Gastroesophageal sphincter (tissue), 3 donors: ENCODE results near the gene PLA2G2A.

Experiments
- POLR2A ChIP-seq, 2 donors: fragments of 450-650 bp; IDR thresholded peaks; one replicate each; pipeline ENCODE4 v1.6.1; 2017; ENCODE audit warnings: antibody characterized with exemption in 2 of 2, mild to moderate bottlenecking in 2 of 2, moderate library complexity in 1 of 2
- POLR2AphosphoS5 ChIP-seq: sonication (generic); formaldehyde crosslinking; IDR thresholded peaks from one replicate; pipeline ENCODE4 v1.6.1; 2017; ENCODE audit warnings: antibody characterized with exemption
- TF ChIP-seq, protein P1 (sequence below), 4 experiments: fragments of 200-600 bp in 2 of 4; fragments of 450-650 bp in 2 of 4; sonication (generic) in 1 of 4; IDR thresholded peaks; one replicate each; pipeline ENCODE4 v1.5.1; 2017 to 2019; ENCODE audit warnings: antibody characterized with exemption in 4 of 4, mild to moderate bottlenecking in 2 of 4, moderate library complexity in 2 of 4

GRCh38 chr1:19945914-19946313 is 33.5 kb downstream of the PLA2G2A start:
- TF ChIP-seq POLR2AphosphoS5 = no peak
- TF ChIP-seq, protein P1, sequence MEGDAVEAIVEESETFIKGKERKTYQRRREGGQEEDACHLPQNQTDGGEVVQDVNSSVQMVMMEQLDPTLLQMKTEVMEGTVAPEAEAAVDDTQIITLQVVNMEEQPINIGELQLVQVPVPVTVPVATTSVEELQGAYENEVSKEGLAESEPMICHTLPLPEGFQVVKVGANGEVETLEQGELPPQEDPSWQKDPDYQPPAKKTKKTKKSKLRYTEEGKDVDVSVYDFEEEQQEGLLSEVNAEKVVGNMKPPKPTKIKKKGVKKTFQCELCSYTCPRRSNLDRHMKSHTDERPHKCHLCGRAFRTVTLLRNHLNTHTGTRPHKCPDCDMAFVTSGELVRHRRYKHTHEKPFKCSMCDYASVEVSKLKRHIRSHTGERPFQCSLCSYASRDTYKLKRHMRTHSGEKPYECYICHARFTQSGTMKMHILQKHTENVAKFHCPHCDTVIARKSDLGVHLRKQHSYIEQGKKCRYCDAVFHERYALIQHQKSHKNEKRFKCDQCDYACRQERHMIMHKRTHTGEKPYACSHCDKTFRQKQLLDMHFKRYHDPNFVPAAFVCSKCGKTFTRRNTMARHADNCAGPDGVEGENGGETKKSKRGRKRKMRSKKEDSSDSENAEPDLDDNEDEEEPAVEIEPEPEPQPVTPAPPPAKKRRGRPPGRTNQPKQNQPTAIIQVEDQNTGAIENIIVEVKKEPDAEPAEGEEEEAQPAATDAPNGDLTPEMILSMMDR (IDR thresholded peaks at IDR 0.05) = no peak
- no peak for TF ChIP-seq POLR2A (IDR thresholded peaks at IDR 0.05)
